ENCODE data around the gene HOMER2. TPM values are rescaled to one million over a fixed set of nuclear protein-coding genes. Genes with fewer than 3 reads are reported as not detected.
"Not testable (repeated sequence)": the region's sequence is repeated elsewhere in the genome, so short reads cannot be mapped to it uniquely, and the experiment has no call there.

The HOMER2 gene
- total and polyA plus RNA-seq, 2 experiments from 2014 or later, result 5.9 to 14.5 TPM

DNA sequence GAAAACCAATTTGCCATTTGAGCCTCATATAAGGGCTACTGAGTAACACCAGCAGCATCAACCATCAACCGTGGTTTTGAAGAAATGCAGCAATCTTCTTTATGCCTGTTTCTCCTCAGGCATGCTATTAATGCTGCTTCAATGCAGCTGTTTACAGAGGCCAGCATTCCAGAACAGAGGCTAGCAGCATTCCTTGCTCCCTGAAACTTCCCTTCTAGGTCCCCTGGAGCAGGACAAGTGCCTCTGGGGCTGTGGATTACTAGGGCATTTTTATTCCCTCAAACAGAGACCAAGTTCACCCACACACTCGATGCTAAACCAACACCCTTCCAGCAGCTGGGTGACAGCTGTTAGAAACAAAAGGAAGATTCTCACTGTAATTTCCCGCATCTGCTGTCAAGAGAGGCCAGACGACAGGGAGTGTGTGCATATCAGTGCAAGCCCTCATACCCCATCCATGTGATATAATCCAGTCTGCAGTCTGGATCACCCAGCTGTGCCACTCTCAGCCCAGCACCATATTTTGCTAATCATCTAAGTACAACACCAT lies 57.5 kb downstream of the HOMER2 start:
- no peak overlapping the region for H3K27ac ChIP-seq
- DNase-seq (ENCODE audit: low spot score), result no peak
- H3K9me3 ChIP-seq (ENCODE audit: low read depth), result no peaks in the 10 kb centered on the region
- WGBS (ENCODE audit: low lambda C conversion rate, missing lambda C conversion rate), result 23% methylated on average over 4 of the region's 4 CpGs
- H3K4me2 ChIP-seq, result peak overlapping the region; percentile 17
- H3K27me3 ChIP-seq, result no peaks in the 10 kb centered on the region
- H4K20me1 ChIP-seq (ENCODE audit: insufficient read depth, poor library complexity, severe bottlenecking), result no peaks in the 10 kb centered on the region
- no peak overlapping the region for H2AFZ ChIP-seq
- no peaks in the 10 kb centered on the region for H3K9me2 ChIP-seq (replicated peaks; ENCODE audit: insufficient read depth)
- H3K4me3 ChIP-seq, result no peak overlapping the region
- H3K36me3 ChIP-seq (replicated peaks; ENCODE audit: insufficient read depth, low read depth), result no peaks in the 10 kb centered on the region
- H3K4me1 ChIP-seq (ENCODE audit: insufficient read depth), result peaks cover 6% of the 10 kb centered on the region
- H3K79me2 ChIP-seq, result no peaks in the 10 kb centered on the region
- TF ChIP-seq EZH2phosphoT487 (IDR thresholded peaks at IDR 0.05; ENCODE audit: low read depth, severe bottlenecking, unreplicated experiment) (no peak), EZH2 (IDR thresholded peaks at IDR 0.05; ENCODE audit: borderline replicate concordance) (no peak)
- TF ChIP-seq, protein P1, sequence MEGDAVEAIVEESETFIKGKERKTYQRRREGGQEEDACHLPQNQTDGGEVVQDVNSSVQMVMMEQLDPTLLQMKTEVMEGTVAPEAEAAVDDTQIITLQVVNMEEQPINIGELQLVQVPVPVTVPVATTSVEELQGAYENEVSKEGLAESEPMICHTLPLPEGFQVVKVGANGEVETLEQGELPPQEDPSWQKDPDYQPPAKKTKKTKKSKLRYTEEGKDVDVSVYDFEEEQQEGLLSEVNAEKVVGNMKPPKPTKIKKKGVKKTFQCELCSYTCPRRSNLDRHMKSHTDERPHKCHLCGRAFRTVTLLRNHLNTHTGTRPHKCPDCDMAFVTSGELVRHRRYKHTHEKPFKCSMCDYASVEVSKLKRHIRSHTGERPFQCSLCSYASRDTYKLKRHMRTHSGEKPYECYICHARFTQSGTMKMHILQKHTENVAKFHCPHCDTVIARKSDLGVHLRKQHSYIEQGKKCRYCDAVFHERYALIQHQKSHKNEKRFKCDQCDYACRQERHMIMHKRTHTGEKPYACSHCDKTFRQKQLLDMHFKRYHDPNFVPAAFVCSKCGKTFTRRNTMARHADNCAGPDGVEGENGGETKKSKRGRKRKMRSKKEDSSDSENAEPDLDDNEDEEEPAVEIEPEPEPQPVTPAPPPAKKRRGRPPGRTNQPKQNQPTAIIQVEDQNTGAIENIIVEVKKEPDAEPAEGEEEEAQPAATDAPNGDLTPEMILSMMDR (IDR thresholded peaks at IDR 0.05; ENCODE audit: poor library complexity), result no peak

DNA sequence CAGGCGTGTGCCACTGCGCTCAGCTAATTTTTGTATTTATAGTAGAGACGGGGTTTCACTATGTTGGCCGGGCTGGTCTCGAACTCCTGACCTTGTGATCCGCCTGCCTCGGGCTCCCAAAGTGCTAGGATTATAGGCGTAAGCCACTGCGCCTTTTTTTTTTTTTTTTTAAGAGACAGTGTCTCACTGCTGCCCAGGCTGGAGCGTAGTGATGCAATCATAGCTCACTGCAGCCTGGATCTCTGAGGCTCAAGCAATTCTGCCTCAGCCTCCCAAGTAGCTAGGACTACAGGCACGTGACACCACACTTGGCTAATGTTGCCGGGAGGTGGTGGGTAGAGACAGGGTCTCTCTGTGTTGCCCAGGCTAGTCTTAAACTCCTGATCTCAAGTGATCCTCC lies 59.0 kb downstream of the HOMER2 start:
- H3K9me2 ChIP-seq (replicated peaks; ENCODE audit: insufficient read depth); H3K9me3 ChIP-seq (ENCODE audit: low read depth); H3K4me2 ChIP-seq; H2AFZ ChIP-seq; H4K20me1 ChIP-seq (ENCODE audit: insufficient read depth, poor library complexity, severe bottlenecking); H3K36me3 ChIP-seq (replicated peaks; ENCODE audit: insufficient read depth, low read depth); H3K27ac ChIP-seq; H3K4me3 ChIP-seq; H3K4me1 ChIP-seq (ENCODE audit: insufficient read depth); H3K27me3 ChIP-seq; DNase-seq (ENCODE audit: low spot score); H3K79me2 ChIP-seq: not testable (repeated sequence)
- 89% methylated on average over 12 of the region's 12 CpGs for WGBS (ENCODE audit: low lambda C conversion rate, missing lambda C conversion rate)

DNA sequence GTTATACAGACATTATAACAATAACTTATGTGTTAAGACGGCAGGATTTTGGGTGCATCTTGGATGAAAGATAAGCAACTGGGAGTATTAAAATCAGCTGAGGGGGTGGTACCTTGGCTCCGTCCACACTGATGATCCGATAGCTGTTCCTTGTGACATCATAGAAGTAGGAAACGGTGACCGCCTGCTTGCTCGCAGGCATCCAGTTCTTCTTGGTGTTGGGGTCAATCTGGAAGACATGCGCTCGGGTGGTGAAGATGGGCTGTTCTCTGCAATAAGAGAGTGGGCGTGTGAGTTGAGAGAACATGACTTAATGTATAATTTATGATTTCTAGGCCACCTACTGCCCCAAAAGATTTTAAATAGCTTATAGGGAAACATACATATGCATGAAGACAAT lies 59.9 kb downstream of the HOMER2 start:
- Histone ChIP-seq H2AFZ (no peak overlapping the region), H3K4me3 (no peak overlapping the region), H3K36me3 (replicated peaks; ENCODE audit: insufficient read depth, low read depth) (no peaks in the 10 kb centered on the region), H3K4me2 (no peak overlapping the region), H3K27ac (no peak overlapping the region), H3K9me3 (ENCODE audit: low read depth) (no peaks in the 10 kb centered on the region), H3K27me3 (no peaks in the 10 kb centered on the region), H3K4me1 (ENCODE audit: insufficient read depth) (no peaks in the 10 kb centered on the region), H3K9me2 (replicated peaks; ENCODE audit: insufficient read depth) (no peaks in the 10 kb centered on the region), H3K79me2 (no peaks in the 10 kb centered on the region), H4K20me1 (ENCODE audit: insufficient read depth, poor library complexity, severe bottlenecking) (no peaks in the 10 kb centered on the region)
- TF ChIP-seq, protein P1 (IDR thresholded peaks at IDR 0.05; ENCODE audit: poor library complexity), result no peak
- TF ChIP-seq EZH2phosphoT487 (IDR thresholded peaks at IDR 0.05; ENCODE audit: low read depth, severe bottlenecking, unreplicated experiment) (no peak), EZH2 (IDR thresholded peaks at IDR 0.05; ENCODE audit: borderline replicate concordance) (no peak)
- DNase-seq (ENCODE audit: low spot score), result no peak
- 87% methylated on average over 9 of the region's 9 CpGs for WGBS (ENCODE audit: low lambda C conversion rate, missing lambda C conversion rate)

DNA sequence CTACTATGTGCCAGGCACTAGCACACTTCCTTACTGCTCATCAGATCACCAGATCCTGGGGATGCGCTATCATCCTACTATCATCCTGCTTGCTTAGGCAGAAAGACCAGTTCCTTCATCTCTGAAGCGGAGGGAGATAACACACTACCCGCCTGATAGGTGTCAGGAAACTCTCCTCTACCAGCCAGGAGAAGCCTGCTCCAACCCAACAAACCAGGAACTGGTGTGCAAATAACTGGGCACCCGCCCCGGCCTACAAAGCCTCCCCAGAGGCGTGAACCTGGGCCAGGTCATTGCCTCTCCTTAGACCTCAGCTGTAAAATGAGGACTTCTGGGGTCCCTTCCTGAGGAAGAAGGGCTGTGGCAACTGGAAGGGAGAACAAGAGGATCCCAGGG lies 61.5 kb downstream of the HOMER2 start:
- 91% methylated on average over 6 of the region's 6 CpGs for WGBS (ENCODE audit: low lambda C conversion rate, missing lambda C conversion rate)
- H2AFZ ChIP-seq, result no peak overlapping the region
- H3K36me3 ChIP-seq (replicated peaks; ENCODE audit: insufficient read depth, low read depth), result no peaks in the 10 kb centered on the region
- DNase-seq (ENCODE audit: low spot score), result no peak
- H3K27ac ChIP-seq, result no peak overlapping the region
- no peaks in the 10 kb centered on the region for H4K20me1 ChIP-seq (ENCODE audit: insufficient read depth, poor library complexity, severe bottlenecking)
- no peaks in the 10 kb centered on the region for H3K9me2 ChIP-seq (replicated peaks; ENCODE audit: insufficient read depth)
- H3K4me1 ChIP-seq (ENCODE audit: insufficient read depth), result no peaks in the 10 kb centered on the region
- H3K79me2 ChIP-seq, result no peaks in the 10 kb centered on the region
- H3K4me2 ChIP-seq, result no peak overlapping the region
- no peak overlapping the region for H3K4me3 ChIP-seq
- H3K9me3 ChIP-seq (ENCODE audit: low read depth), result no peaks in the 10 kb centered on the region
- TF ChIP-seq EZH2phosphoT487 (IDR thresholded peaks at IDR 0.05; ENCODE audit: low read depth, severe bottlenecking, unreplicated experiment), result no peak
- no peaks in the 10 kb centered on the region for H3K27me3 ChIP-seq

All from hepatocyte (in vitro differentiated cells).